HTR-8/SVneo (cell line): ENCODE data around the gene SLC9A8.

ENCODE experiments used
- DNase-seq: peaks from one replicate; pipeline ENCODE4 v3.0.0; 2011; ENCODE audit warnings: low spot score, mixed read lengths; ENCODE audit not compliant: insufficient read length
- FAIRE-seq: peaks from 2 replicates; lab custom pipeline; 2011; peaks lifted over from hg19 to GRCh38; lab: Jason Lieb, UNC

SLC9A8 gene

GRCh38 chr20:49868964-49869363 is 56.3 kb downstream of the SLC9A8 start:
- no peak for FAIRE-seq
- no peak for DNase-seq

DNA sequence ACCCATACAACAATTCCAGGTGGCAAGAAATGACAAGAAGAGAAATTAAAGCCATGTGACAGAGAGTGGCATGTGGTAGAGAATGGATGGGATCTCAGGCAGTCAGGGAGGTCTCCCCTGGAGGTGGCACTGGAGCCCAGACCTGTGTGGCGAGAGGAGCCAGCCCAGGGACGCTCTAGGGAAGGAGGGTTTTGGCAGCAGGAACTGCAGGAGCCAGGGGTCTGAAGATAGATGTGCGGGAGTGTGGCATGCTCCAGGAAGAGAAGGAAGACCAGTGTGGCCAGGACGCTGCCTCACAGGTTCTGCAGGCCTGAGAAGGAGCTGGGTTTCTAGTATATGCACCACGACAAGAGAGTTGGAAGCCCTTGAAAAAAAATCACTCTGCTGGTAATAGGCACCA is 57.6 kb downstream of the SLC9A8 start:
- no peak for FAIRE-seq
- DNase-seq = no peak

DNA sequence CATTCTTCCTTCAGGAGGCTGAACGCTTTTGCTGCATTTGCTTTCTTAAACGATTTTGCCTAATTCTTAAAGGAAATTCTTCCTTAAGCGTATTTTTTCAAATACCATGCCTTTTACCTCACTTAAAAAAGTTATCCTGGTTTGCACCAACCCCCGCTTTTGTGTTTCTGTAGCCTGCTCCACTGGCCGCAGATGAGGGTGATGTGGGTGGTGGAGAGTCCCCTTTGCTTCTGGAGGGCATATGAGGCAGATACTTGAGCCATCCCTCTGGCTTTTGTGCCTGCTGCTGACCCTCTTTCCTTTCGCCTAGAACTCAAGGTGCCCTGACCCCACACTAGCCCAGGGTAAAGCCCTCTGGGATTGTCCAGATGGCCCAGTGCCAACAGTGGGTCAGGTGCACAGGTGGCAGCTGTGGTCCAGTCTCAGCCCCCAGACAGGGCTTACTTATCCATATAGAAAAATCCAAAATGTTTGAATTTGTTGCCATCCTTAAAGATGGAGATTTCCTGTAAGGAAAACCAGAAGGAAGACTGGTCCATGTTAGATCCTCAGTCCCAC is 58.8 kb downstream of the SLC9A8 start:
- DNase-seq (no peak), FAIRE-seq (peak; percentile 16)

GRCh38 chr20:49872056-49872455 is 59.4 kb downstream of the SLC9A8 start:
- FAIRE-seq (no peak), DNase-seq (no peak)

- DNase-seq (no peak), FAIRE-seq (peak; percentile 33)
Measured at GRCh38 chr20:49874696-49875095, 62.1 kb downstream of the SLC9A8 start.

- DNase-seq = no peak
- FAIRE-seq = peak; percentile 49
Measured at GRCh38 chr20:49877386-49877921, 64.8 kb downstream of the SLC9A8 start.

GRCh38 chr20:49878977-49879376 is 66.3 kb downstream of the SLC9A8 start:
- FAIRE-seq (peak; percentile 20), DNase-seq (no peak)

- FAIRE-seq = peak; percentile 9
- no peak for DNase-seq
Measured at GRCh38 chr20:49880177-49880576, 67.5 kb downstream of the SLC9A8 start.

DNA sequence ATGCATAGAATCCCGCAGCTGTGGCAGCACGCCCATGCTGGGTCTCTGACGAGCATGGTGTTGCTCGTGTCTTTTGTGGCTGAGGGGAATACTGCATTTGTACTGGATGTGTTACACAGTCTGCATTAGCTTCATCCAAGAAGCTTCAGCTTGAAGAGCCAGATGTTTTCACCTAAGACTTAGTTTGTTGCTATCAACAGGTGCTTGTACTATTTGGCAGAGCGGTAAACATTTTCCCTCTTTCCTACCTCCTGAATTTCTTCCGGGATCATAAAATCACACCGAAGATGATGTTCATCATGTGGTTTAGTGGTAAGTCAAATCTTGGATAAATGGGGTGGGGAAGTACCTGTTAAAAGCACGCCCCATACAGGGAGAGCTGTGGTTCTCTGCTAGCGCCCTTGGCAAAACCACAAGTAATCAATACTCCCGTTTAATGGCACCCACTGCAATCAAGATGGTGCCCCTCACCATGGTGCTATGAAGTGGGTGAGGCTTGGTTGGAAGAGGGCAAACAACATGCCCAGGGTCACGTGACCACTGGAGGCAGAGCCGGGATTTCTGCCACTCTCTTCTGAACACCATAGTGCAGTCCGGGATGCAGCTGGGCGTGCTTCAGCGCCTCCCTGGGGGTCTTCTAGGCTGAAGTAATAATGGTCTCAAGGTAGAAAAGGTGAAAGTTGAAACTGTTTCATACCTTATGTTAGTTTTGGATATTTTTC is 68.3 kb downstream of the SLC9A8 start:
- FAIRE-seq = peak; percentile 81
- DNase-seq = no peak

DNA sequence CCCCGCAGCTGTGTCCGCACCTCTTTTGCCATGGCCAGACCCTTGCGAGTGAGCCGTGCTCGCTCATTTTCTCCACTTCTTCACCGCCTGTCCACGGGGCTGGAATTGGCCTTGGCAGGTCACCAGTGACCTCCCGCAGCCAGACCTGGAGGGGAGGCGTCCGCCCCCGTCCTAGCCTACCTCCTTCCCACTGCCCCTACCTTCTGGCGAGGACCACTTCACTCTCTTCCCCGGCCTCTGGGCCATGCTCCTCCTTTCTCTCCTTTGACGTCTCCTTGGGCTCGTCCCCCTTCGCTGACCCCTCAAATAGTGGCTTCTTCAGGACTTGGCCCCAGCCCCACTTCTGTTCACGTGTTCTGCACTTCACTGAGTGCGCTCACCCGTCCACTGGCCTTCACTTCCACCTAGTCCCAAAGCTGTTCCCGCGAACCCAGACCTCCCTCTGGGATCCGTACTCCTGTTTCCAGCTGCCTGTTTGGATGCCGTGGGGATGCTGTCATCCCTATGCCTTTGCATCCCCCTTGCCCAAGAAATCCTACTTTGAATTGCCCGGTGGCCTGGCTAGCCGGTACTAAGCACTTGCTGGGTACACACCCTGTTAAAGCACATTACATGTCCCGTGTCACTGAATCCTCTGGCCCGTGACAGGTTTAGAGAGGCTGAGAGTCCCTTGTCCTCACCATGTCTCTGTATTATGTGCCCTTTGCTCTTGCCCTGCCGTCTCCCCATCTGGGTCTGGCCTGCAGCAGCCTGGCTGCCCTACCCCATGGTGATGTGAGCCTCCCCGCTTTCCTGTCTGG is 69.7 kb downstream of the SLC9A8 start:
- FAIRE-seq (peak; percentile 78), DNase-seq (no peak)

- FAIRE-seq = no peak
- no peak for DNase-seq
Measured at GRCh38 chr20:49883246-49883802, 70.7 kb downstream of the SLC9A8 start.

GRCh38 chr20:49885558-49886332 is 73.1 kb downstream of the SLC9A8 start:
- no peak for DNase-seq
- peak; percentile 38 for FAIRE-seq

DNA sequence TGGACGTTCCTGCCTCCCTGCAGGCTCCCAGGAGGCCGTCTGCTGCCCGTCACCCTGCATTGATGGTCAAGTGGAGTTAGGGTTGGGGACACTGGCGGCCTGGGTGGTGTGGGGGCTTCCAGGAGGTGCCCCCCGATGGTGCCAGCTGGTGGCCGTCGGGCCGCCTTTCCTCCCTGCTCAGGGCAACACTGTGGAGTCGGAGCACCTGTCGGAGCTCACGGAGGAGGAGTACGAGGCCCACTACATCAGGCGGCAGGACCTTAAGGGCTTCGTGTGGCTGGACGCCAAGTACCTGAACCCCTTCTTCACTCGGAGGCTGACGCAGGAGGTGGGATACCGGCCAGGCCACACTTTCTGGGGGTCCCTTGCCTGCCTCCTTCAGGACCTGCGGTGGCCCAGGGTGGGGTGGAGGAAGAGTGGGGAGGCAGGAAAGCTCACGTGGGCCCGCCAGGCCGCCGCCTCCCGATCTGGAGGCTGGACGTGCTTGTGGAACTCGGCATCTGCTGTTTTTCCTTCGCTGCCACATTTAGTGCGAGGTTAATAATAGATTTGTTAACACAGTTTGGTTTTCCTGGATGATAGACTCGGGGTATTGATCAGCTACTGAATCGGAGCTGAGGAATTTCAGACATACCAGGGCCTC is 74.1 kb downstream of the SLC9A8 start:
- DNase-seq (no peak), FAIRE-seq (peak; percentile 69)

DNA sequence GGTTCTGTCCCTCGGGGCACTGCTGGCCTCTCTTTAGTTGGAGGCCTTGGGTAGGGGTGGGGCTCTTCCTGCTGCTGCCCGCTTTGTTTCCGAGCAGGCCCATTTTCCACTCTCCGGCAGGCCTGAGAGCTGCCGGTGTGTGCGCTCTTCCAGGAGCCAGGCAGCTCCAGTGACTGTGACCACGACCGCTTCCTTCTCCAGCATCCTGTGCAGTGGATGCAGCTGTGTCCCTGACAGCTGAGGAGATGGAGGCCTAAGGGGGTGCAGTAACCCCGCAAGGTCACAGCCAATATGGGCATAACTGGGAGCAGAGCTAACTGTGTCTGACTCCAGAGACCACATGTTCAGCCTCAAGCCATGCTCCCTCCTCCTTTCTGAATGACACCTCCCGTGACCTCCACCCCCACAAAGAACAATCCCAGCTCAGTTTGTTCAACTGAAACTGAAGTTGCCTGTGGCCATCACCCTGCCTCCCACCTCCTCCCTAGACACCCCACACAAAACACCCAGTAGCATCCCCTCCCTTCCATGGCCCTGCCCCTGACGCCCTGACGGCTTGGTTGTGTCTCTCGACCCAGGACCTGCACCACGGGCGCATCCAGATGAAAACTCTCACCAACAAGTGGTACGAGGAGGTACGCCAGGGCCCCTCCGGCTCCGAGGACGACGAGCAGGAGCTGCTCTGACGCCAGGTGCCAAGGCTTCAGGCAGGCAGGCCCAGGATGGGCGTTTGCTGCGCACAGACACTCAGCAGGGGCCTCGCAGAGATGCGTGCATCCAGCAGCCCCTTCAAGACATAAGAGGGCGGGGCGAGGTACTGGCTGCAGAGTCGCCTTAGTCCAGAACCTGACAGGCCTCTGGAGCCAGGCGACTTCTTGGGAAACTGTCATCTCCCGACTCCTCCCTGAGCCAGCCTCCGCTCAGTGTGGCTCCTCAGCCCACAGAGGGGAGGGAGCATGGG is 74.9 kb downstream of the SLC9A8 start:
- peak; percentile 96 for FAIRE-seq

GRCh38 chr20:49888212-49889000 is 75.8 kb downstream of the SLC9A8 start:
- FAIRE-seq (peak; percentile 97), DNase-seq (peak; percentile 96)

More for the DNA sequence above, 74.9 kb downstream of the SLC9A8 start:
- DNase-seq = no peak

- FAIRE-seq (peak; percentile 90), DNase-seq (no peak)
Measured at GRCh38 chr20:49889001-49889934, 76.6 kb downstream of the SLC9A8 start.
